ENCODE results near the gene PRF1. TPM values are rescaled to one million over a fixed set of nuclear protein-coding genes. Genes with fewer than 3 reads are reported as not detected.
A peak's percentile ranks its signal among the peaks of the same experiment; 100 is the strongest.
"Not testable (repeated sequence)": the region's sequence is repeated elsewhere in the genome, so short reads cannot be mapped to it uniquely, and the experiment has no call there.

Gene PRF1
- total and polyA plus RNA-seq, 10 donors, result 6.6 to 79.6 (median 54.6) TPM

DNA sequence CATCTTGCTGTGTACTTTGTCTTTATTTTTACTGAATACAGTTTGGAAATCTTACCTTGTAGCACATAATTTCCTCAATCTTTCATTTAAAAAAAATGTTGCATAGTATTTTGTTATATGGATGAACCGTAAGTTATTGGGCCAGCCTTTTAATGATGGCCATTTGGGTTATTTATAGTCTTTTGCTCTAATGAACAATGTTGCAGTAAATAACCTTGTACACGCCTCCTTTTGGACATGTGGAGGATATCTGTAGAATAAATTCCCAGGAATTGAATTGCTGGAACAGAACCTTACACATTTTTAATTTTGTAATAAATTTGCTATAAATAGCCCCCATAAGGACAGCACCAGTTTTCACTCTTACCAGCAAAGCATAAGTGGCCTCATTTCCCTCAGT lies 12.7 kb upstream of the PRF1 start:
- TF ChIP-seq POLR2A (IDR thresholded peaks at IDR 0.05) (no peak), POLR2AphosphoS5 (IDR thresholded peaks at IDR 0.05) (no peak)
- TF ChIP-seq, protein P1, sequence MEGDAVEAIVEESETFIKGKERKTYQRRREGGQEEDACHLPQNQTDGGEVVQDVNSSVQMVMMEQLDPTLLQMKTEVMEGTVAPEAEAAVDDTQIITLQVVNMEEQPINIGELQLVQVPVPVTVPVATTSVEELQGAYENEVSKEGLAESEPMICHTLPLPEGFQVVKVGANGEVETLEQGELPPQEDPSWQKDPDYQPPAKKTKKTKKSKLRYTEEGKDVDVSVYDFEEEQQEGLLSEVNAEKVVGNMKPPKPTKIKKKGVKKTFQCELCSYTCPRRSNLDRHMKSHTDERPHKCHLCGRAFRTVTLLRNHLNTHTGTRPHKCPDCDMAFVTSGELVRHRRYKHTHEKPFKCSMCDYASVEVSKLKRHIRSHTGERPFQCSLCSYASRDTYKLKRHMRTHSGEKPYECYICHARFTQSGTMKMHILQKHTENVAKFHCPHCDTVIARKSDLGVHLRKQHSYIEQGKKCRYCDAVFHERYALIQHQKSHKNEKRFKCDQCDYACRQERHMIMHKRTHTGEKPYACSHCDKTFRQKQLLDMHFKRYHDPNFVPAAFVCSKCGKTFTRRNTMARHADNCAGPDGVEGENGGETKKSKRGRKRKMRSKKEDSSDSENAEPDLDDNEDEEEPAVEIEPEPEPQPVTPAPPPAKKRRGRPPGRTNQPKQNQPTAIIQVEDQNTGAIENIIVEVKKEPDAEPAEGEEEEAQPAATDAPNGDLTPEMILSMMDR (IDR thresholded peaks at IDR 0.05 in 8 of 11, conservative IDR thresholded peaks at IDR 0.05 in 3 of 11), result no peak
- 93 to 98% (median 94%) methylated on average over 2 of the region's 2 CpGs for WGBS, 5 donors
- H3K27ac ChIP-seq, result peak overlapping the region in 1 of 8 donors; percentile 50
- peaks cover 0 to 9% (median under 1%) of the 10 kb centered on the region in 6 donors for H3K4me1 ChIP-seq
- no peak for DNase-seq
- intact Hi-C loops (cut with DNase I; ENCODE audit: low total_unique reads), result no loop called here
- no peak overlapping the region for H3K4me3 ChIP-seq
- no peaks in the 10 kb centered on the region for H3K36me3 ChIP-seq
- H3K27me3 ChIP-seq (replicated peaks in 1 of 7), result no peaks in the 10 kb centered on the region
- peaks cover 0 to 15% (median 11%) of the 10 kb centered on the region in 8 donors for H3K9me3 ChIP-seq

DNA sequence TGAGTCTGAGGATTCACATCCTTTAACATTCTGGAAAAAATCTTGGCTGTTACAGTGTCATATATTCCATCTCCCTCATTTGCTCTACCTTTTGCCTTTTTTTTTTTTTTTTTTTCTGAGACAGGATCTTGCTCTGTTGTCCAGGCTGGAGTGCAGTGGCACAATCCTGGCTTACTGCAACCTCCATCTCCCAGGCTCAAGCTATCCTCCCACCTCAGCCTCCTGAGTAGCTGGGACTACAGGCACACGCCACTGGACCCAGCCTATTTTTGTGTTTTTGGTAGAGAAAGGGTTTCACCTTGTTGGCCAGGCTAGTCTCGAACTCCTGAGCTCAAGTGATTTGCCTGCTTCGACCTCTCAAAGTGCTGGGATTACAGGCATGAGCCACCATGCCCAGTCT lies 11.8 kb upstream of the PRF1 start:
- DNase-seq; H3K4me1 ChIP-seq; H3K36me3 ChIP-seq; H3K9me3 ChIP-seq; H3K27ac ChIP-seq; H3K4me3 ChIP-seq; intact Hi-C loops (cut with DNase I; ENCODE audit: low total_unique reads); H3K27me3 ChIP-seq (replicated peaks in 1 of 7): not testable (repeated sequence)
- WGBS, 5 donors, result 87 to 95% (median 91%) methylated on average over 3 of the region's 3 CpGs

DNA sequence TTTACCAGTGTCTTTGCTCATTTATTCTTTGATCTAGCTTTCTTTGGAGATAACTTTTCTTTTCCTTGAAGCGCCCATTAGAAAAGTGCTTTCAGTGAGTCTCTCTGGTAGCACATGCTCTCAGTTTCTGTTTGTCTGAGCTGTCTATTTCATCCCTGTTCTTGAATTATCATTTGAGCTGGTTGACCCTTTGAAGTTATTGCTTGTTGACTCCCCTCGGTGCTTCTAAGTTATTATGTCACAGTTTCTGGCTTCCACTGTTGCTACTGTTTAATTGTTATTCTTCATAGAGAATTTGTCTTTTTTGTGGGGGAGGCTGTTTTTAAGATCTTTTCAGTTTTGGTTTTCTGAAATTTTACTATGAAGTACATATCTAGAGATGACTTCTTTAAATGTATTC lies 11.4 kb upstream of the PRF1 start:
- Histone ChIP-seq H3K9me3 (peaks cover 0 to 2% (median under 1%) of the 10 kb centered on the region in 8 donors), H3K27me3 (replicated peaks in 1 of 7) (no peaks in the 10 kb centered on the region), H3K4me1 (peaks cover 0 to 9% (median 2%) of the 10 kb centered on the region in 6 donors), H3K27ac (no peak overlapping the region), H3K36me3 (no peaks in the 10 kb centered on the region), H3K4me3 (no peak overlapping the region)
- 64 to 83% (median 73%) methylated on average over 2 of the region's 2 CpGs for WGBS, 5 donors
- TF ChIP-seq POLR2A (IDR thresholded peaks at IDR 0.05) (no peak), POLR2AphosphoS5 (IDR thresholded peaks at IDR 0.05) (no peak)
- TF ChIP-seq, protein P1 (IDR thresholded peaks at IDR 0.05 in 8 of 11, conservative IDR thresholded peaks at IDR 0.05 in 3 of 11), result no peak
- no peak for DNase-seq
- intact Hi-C loops (cut with DNase I; ENCODE audit: low total_unique reads), result no loop called here

DNA sequence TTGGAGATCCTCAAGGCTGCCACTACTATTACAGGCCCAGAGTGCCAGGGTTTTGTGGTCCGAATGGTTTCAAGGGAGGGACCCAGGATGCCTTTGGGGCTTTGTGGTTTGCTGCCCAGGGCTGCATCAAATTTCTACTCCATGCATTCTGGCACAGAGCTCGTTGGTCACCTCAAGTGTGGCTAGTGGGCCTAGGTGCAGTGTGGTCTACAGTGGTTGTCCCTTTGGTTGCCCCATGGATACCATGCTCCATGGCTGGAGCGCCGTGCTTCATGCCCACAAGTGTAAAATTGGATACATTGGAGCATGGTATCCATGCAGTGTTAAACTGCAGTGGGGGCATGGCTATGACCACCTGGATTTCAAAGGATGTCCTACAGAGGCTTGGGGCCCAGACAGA lies 5.4 kb upstream of the PRF1 start:
- Histone ChIP-seq H3K4me1 (peaks cover 0 to 10% (median 0%) of the 10 kb centered on the region in 6 donors), H3K4me3 (no peak overlapping the region), H3K36me3 (no peaks in the 10 kb centered on the region), H3K27me3 (replicated peaks in 1 of 7) (no peaks in the 10 kb centered on the region), H3K9me3 (no peaks in the 10 kb centered on the region), H3K27ac (peak overlapping the region in 3 of 8 donors; percentile 21 to 77 (median 59))
- TF ChIP-seq, protein P1 (IDR thresholded peaks at IDR 0.05 in 8 of 11, conservative IDR thresholded peaks at IDR 0.05 in 3 of 11), result no peak
- TF ChIP-seq POLR2AphosphoS5 (IDR thresholded peaks at IDR 0.05) (no peak), POLR2A (IDR thresholded peaks at IDR 0.05) (no peak)
- intact Hi-C loops (cut with DNase I; ENCODE audit: low total_unique reads), result no loop called here
- DNase-seq, result no peak
- WGBS, 5 donors, result 80 to 93% (median 92%) methylated on average over 4 of the region's 4 CpGs

- Histone ChIP-seq H3K4me1 (peaks cover 0 to 22% (median 0%) of the 10 kb centered on the region in 6 donors), H3K4me3 (no peak overlapping the region), H3K27me3 (replicated peaks in 1 of 7) (no peaks in the 10 kb centered on the region), H3K9me3 (no peaks in the 10 kb centered on the region), H3K27ac (no peak overlapping the region), H3K36me3 (peaks cover 0 to 5% (median 0%) of the 10 kb centered on the region in 6 donors)
- DNase-seq, result no peak
- intact Hi-C loops (cut with DNase I; ENCODE audit: low total_unique reads), result no loop called here
- WGBS, 5 donors, result 40 to 67% (median 46%) methylated on average over 2 of the region's 2 CpGs
- TF ChIP-seq POLR2A (IDR thresholded peaks at IDR 0.05) (no peak), POLR2AphosphoS5 (IDR thresholded peaks at IDR 0.05) (no peak)
- TF ChIP-seq, protein P1 (IDR thresholded peaks at IDR 0.05 in 8 of 11, conservative IDR thresholded peaks at IDR 0.05 in 3 of 11), result no peak
Measured at GRCh38 chr10:70605161-70605560, 2.6 kb upstream of the PRF1 start.

Data from spleen (tissue), 11 donors.